Measurements from ENCODE around the gene SPRR2B. TPM values are rescaled to one million over a fixed set of nuclear protein-coding genes. Genes with fewer than 3 reads are reported as not detected.

The SPRR2B gene
- total and polyA plus RNA-seq, 7 donors: not detected

DNA sequence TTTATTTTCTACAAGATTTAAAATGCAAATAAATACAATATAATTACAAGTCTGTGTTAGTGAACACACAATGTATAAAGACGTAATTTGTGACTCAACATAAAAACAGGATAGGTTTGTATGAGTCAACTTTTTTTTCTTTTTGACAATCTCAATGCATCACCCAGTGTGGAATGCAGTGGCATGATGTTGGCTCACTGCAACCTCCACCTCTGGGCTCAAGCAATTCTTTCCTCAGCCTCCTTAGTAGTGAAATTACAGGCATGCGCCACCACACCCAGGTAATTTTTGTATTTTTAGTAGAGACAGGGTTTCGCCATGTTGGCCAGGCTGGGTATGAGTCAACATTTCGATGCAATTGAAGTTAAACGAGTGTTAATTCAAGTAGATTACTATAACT lies 28.8 kb upstream of the SPRR2B start:
- TF ChIP-seq EP300 (IDR thresholded peaks at IDR 0.05) (no peak), POLR2AphosphoS5 (IDR thresholded peaks at IDR 0.05) (no peak), POLR2A (IDR thresholded peaks at IDR 0.05) (no peak)
- TF ChIP-seq, protein P1, sequence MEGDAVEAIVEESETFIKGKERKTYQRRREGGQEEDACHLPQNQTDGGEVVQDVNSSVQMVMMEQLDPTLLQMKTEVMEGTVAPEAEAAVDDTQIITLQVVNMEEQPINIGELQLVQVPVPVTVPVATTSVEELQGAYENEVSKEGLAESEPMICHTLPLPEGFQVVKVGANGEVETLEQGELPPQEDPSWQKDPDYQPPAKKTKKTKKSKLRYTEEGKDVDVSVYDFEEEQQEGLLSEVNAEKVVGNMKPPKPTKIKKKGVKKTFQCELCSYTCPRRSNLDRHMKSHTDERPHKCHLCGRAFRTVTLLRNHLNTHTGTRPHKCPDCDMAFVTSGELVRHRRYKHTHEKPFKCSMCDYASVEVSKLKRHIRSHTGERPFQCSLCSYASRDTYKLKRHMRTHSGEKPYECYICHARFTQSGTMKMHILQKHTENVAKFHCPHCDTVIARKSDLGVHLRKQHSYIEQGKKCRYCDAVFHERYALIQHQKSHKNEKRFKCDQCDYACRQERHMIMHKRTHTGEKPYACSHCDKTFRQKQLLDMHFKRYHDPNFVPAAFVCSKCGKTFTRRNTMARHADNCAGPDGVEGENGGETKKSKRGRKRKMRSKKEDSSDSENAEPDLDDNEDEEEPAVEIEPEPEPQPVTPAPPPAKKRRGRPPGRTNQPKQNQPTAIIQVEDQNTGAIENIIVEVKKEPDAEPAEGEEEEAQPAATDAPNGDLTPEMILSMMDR (IDR thresholded peaks at IDR 0.05): no peak
- WGBS, 2 donors: 73 to 87% methylated on average over 5 of the region's 5 CpGs
- no peak for DNase-seq
- Histone ChIP-seq H3K27me3 (no peaks in the 10 kb centered on the region), H3K4me1 (no peaks in the 10 kb centered on the region), H3K4me3 (no peak overlapping the region), H3K9me3 (no peaks in the 10 kb centered on the region), H3K27ac (no peak overlapping the region), H3K36me3 (no peaks in the 10 kb centered on the region)
- intact Hi-C loops (cut with DNase I): no loop called here

DNA sequence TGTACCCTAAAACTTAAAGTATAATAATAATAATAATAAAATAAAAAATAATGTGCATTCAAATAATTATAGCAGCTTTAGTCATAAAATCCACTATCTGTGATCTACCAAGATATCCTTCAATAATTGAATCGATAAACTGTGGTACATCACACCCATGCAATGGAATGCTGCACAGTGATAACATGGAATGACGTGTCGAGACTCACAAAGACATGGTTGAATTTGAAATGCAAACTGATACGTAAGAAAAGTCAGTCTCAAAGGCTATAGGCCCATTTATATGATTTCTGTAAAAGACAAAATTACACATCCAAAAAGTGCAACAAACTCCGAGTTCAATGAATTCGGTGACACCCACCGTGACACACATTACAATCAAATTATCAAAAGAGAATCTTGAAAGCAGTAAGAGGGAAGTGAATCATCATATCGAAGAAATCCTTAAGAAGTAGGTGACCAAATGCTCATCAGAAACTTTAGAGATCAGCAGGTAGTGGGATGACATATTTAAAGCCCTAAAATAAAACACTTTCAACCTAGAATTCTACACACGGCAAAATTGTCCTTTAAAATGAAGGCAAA lies 28.1 kb upstream of the SPRR2B start:
- TF ChIP-seq, protein P1 (IDR thresholded peaks at IDR 0.05): no peak
- no peak for TF ChIP-seq POLR2AphosphoS5 (IDR thresholded peaks at IDR 0.05)
- no peak for TF ChIP-seq EP300 (IDR thresholded peaks at IDR 0.05)
- no peak for TF ChIP-seq POLR2A (IDR thresholded peaks at IDR 0.05)
- no peak for DNase-seq

DNA sequence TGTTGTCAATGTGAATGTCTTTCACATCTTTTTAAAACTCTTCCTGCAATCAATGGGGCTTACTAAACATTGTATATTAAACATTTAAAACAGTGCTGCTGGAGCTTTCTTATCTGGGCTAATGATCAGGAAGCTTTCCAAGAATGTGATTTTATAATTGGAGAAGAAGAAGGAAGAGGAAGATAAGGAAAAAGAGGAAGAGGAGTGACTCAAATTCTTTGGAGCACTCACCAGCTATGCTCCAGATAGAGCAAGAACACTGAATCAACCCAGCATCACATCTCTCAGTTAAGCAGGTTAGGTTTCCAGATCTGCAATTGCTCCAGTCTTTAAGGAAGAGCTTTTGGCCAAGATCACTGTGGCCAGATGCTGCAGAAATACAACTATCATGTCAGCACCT lies 24.4 kb upstream of the SPRR2B start:
- H3K4me1 ChIP-seq: no peaks in the 10 kb centered on the region
- H3K36me3 ChIP-seq: no peaks in the 10 kb centered on the region
- H3K27me3 ChIP-seq: no peaks in the 10 kb centered on the region
- DNase-seq: no peak
- H3K4me3 ChIP-seq: no peak overlapping the region
- H3K27ac ChIP-seq: no peak overlapping the region
- no peak for TF ChIP-seq EP300 (IDR thresholded peaks at IDR 0.05)
- H3K9me3 ChIP-seq: no peaks in the 10 kb centered on the region
- intact Hi-C loops (cut with DNase I): no loop called here

More for the DNA sequence above, 28.1 kb upstream of the SPRR2B start:
- H3K27ac ChIP-seq: no peak overlapping the region
- H3K27me3 ChIP-seq: no peaks in the 10 kb centered on the region
- no peak overlapping the region for H3K4me3 ChIP-seq
- H3K9me3 ChIP-seq: no peaks in the 10 kb centered on the region
- H3K36me3 ChIP-seq: no peaks in the 10 kb centered on the region
- no peaks in the 10 kb centered on the region for H3K4me1 ChIP-seq
- intact Hi-C loops (cut with DNase I): no loop called here
- WGBS, 2 donors: 90 to 94% methylated on average over 9 of the region's 9 CpGs

DNA sequence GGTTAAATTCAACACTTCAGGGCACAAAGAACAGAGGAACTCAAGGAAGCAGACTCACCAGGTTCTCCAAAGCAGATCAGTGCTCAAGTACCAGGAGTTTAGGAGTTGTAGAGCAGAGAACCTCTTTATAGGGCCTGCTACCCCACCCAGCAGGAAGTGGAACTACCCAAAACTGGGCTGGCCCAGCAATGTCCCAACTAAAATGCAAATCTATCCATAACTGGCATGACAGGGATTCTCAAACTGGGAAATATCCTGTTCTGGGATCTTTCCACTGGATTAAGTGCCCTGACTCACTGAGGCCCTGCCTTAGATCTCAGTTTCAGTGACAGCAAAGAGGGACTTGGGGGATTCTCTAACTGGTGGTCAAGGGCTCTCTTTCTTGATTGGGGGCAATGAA lies 23.0 kb upstream of the SPRR2B start, which contains the start of gene SPRR2E:
Gene SPRR2E (minus strand): TSS at position 101 of the 400 bp plus-strand sequence. CDS start 775 bp downstream, outside the sequence.
- no peaks in the 10 kb centered on the region for H3K36me3 ChIP-seq
- H3K9me3 ChIP-seq: no peaks in the 10 kb centered on the region
- no peak within 1 kb of the TSS for H3K27ac ChIP-seq
- TF ChIP-seq EP300 (IDR thresholded peaks at IDR 0.05) (no peak), POLR2AphosphoS5 (IDR thresholded peaks at IDR 0.05) (no peak), POLR2A (IDR thresholded peaks at IDR 0.05) (no peak)
- TF ChIP-seq, protein P1 (IDR thresholded peaks at IDR 0.05): no peak
- no peak for DNase-seq
- no peak within 1 kb of the TSS for H3K4me3 ChIP-seq
- H3K4me1 ChIP-seq: no peaks in the 10 kb centered on the region
- intact Hi-C loops (cut with DNase I): no loop called here
- no peaks in the 10 kb centered on the region for H3K27me3 ChIP-seq

DNA sequence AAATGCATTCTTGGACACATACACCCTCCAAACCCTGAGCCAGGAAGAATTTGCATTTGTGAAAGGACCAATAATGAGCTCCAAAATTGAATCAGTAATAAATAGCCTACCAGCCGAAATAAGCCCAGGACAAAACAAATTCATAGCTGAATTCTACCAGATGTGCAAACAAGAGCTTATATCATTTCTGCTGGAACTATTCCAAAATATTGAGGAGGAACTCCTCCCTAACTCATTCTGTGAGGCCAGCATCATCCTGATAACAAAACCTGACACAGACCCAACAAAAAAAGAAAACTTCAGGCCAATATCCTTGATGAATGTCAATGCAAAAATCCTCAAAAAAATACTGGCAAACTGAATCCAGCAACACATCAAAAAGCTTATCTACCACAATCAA lies 16.2 kb upstream of the SPRR2B start:
- Histone ChIP-seq H3K4me1 (no peaks in the 10 kb centered on the region), H3K4me3 (no peak overlapping the region), H3K9me3 (no peaks in the 10 kb centered on the region), H3K27me3 (no peaks in the 10 kb centered on the region), H3K36me3 (no peaks in the 10 kb centered on the region), H3K27ac (no peak overlapping the region)
- intact Hi-C loops (cut with DNase I): no loop called here
- no peak for DNase-seq
- TF ChIP-seq EP300 (IDR thresholded peaks at IDR 0.05) (no peak), POLR2A (IDR thresholded peaks at IDR 0.05) (no peak), POLR2AphosphoS5 (IDR thresholded peaks at IDR 0.05) (no peak)
- TF ChIP-seq, protein P1 (IDR thresholded peaks at IDR 0.05): no peak
- WGBS, 2 donors: 30 to 97% methylated on average over 1 of the region's 1 CpG

Data from sigmoid colon (tissue), 7 donors.